ENCODE measurements around the gene DNAI1. TPM values are rescaled to one million over a fixed set of nuclear protein-coding genes. Genes with fewer than 3 reads are reported as not detected.
A peak's percentile ranks its signal among the peaks of the same experiment; 100 is the strongest.

Gene DNAI1
- total RNA-seq, 6 experiments from 2014 or later = not detected

DNA sequence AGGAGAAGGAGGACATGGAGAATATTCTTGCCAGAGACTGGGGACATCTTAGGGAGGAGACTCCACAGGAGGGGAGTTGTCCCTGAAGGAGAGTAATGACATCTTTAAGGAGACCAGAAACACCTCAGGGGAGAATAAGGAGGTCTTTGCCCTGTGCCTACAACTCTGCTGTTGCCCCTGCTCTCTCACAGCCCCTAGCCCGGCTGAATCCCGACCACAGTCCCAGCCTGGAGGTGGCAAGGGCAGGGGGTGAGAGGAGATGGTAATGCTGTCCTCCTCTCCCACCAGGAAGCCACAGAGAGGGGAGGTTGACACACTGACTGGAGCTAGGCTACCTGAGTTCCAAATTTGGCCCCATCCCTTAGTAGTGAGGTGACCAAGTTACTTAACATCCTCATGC lies 94.4 kb downstream of the DNAI1 start:
- H3K4me1 ChIP-seq = peaks cover 0 to 11% (median 4%) of the 10 kb centered on the region in 4 donors
- no peaks in the 10 kb centered on the region for H3K36me3 ChIP-seq
- no peak overlapping the region for H3K4me3 ChIP-seq
- H3K27ac ChIP-seq = no peak overlapping the region
- no peaks in the 10 kb centered on the region for H3K27me3 ChIP-seq
- no CpG with 5 or more reads among the region's 2 CpGs for WGBS (ENCODE audit: insufficient coverage, low coverage, low lambda C conversion rate, missing lambda C conversion rate)
- DNase-seq (peak in 1 of 3 donors; percentile 15), ATAC-seq (no peak)
- TF ChIP-seq, protein P1, sequence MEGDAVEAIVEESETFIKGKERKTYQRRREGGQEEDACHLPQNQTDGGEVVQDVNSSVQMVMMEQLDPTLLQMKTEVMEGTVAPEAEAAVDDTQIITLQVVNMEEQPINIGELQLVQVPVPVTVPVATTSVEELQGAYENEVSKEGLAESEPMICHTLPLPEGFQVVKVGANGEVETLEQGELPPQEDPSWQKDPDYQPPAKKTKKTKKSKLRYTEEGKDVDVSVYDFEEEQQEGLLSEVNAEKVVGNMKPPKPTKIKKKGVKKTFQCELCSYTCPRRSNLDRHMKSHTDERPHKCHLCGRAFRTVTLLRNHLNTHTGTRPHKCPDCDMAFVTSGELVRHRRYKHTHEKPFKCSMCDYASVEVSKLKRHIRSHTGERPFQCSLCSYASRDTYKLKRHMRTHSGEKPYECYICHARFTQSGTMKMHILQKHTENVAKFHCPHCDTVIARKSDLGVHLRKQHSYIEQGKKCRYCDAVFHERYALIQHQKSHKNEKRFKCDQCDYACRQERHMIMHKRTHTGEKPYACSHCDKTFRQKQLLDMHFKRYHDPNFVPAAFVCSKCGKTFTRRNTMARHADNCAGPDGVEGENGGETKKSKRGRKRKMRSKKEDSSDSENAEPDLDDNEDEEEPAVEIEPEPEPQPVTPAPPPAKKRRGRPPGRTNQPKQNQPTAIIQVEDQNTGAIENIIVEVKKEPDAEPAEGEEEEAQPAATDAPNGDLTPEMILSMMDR (IDR thresholded peaks at IDR 0.05) = no peak
- no peak for TF ChIP-seq POLR2A (IDR thresholded peaks at IDR 0.05)
- intact Hi-C loops (cut with DNase I) = loop anchor here in 1 of 2 donors (5.0 kb wide), 1 partner anchor 34 kb away; the partner anchor contains the start of gene CNTFR
- H3K9me3 ChIP-seq = no peaks in the 10 kb centered on the region

DNA sequence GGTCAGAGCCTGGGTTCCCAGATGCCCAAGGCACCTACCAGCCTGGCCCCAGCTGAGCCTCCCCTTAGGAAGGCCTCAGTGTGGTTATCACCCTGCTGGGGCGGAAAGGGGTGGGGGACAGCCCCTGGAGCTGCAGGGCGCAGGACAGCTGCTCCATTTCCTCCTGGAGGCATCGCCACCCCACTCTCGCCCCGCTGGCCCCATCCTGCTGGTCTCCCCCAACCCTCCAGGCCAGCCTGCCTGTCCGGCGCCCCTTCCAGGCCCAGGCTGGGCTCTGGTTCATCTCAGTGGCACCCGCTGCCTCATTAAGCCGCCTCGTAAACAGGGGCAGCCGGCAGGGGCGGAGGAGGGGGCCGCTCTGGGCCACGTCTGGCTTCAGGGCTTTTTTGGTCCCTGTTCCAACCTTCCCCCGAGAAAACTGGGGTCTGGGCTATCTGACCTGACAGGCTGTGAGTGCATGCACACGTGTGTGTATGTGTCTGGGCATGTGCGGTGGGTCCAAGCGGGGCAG lies 95.0 kb downstream of the DNAI1 start:
- intact Hi-C loops (cut with DNase I) = loop anchor here in 1 of 2 donors (5.0 kb wide), 1 partner anchor 34 kb away; the partner anchor contains the start of gene CNTFR
- Histone ChIP-seq H3K4me1 (peaks cover 0 to 11% (median 4%) of the 10 kb centered on the region in 4 donors), H3K36me3 (no peaks in the 10 kb centered on the region), H3K9me3 (no peaks in the 10 kb centered on the region), H3K27me3 (no peaks in the 10 kb centered on the region), H3K27ac (no peak overlapping the region), H3K4me3 (no peak overlapping the region)
- DNase-seq (peak in 1 of 3 donors; percentile 44), ATAC-seq (no peak)
- 60% methylated on average over 2 of the region's 18 CpGs for WGBS (ENCODE audit: insufficient coverage, low coverage, low lambda C conversion rate, missing lambda C conversion rate)
- TF ChIP-seq, protein P1 (IDR thresholded peaks at IDR 0.05) = no peak
- no peak for TF ChIP-seq POLR2A (IDR thresholded peaks at IDR 0.05)

DNA sequence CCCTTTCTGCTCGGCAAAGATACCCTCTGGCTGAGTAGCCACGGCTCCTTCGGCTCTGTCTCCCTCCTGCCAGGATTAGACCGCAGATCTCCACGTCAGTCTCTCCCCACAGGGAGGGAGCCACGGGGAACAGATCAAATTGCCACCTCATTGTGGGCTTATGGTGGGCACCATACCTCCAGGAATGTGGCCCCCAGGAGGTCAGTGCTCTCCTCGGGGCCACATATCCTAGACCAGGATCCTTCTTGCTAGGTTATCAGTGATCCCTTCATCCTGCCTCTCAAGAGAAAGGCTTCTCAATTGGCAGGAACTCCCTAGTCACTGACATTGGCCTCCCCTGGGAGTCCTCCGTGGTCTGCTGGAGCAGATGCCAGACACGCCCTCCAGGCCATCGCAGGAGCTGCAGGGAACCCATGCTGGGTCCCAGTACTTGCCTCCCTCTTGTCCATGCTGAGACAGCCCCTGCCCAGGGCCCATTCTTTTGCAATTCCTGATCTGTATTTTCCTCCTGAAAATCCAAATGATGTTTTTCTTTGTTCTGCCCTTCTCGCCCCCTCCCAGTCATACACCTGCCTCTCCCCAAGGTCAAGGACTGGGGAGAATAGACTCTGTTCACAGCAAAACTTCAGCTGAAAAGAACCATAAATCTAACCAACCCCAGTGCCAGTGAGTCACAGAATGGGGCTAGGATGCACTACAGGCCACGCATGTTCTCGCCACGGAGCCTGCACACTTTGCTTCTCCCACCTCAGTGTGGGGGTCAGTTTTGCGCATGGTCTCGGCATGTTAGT lies 95.8 kb downstream of the DNAI1 start:
- Histone ChIP-seq H3K9me3 (no peaks in the 10 kb centered on the region), H3K4me3 (no peak overlapping the region), H3K36me3 (no peaks in the 10 kb centered on the region), H3K27me3 (no peaks in the 10 kb centered on the region), H3K4me1 (peaks cover 0 to 11% (median 4%) of the 10 kb centered on the region in 4 donors), H3K27ac (no peak overlapping the region)
- ATAC-seq (no peak), DNase-seq (peak in 1 of 3 donors; percentile 27)
- TF ChIP-seq POLR2A (IDR thresholded peaks at IDR 0.05) = no peak
- TF ChIP-seq, protein P1 (IDR thresholded peaks at IDR 0.05) = no peak
- intact Hi-C loops (cut with DNase I) = loop anchor here in 1 of 2 donors (5.0 kb wide), 1 partner anchor 33 kb away; the partner anchor contains the start of gene CNTFR
- WGBS (ENCODE audit: insufficient coverage, low coverage, low lambda C conversion rate, missing lambda C conversion rate) = 66% methylated on average over 6 of the region's 16 CpGs

DNA sequence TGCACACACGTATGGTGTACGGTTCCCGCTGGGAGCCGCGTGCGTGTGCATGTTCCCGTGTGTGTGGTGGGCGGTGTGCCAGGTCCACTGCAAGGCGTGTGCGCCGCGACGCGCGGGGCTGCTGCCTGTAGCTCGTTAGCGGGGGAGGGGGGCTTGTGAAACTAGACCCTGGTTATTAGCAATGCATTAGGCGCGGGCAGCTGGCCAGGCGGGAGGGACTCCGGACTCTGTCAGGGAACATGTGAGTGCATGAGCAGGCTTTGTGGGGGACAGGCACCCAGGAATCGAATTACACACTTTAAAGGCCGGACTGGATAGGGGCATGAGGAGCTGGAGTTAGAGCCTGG lies 96.4 kb downstream of the DNAI1 start:
- no peaks in the 10 kb centered on the region for H3K27me3 ChIP-seq
- TF ChIP-seq, protein P1 (IDR thresholded peaks at IDR 0.05) = no peak
- no peak for TF ChIP-seq POLR2A (IDR thresholded peaks at IDR 0.05)
- no peak overlapping the region for H3K4me3 ChIP-seq
- no peak overlapping the region for H3K27ac ChIP-seq
- no peaks in the 10 kb centered on the region for H3K36me3 ChIP-seq
- ATAC-seq = peak; percentile 14 to 45 (median 26)
- intact Hi-C loops (cut with DNase I) = no loop called here
- peak in 2 of 3 donors; percentile 60 to 67 for DNase-seq
- no peaks in the 10 kb centered on the region for H3K9me3 ChIP-seq
- WGBS (ENCODE audit: insufficient coverage, low coverage, low lambda C conversion rate, missing lambda C conversion rate) = 38% methylated on average over 2 of the region's 23 CpGs
- peaks cover 0 to 11% (median 4%) of the 10 kb centered on the region in 4 donors for H3K4me1 ChIP-seq
